GM23338 (cell line): Measurements from ENCODE around the gene GAS2.

Experiments
- EZH2 ChIP-seq: fragments of 200-600 bp; sonication (generic); IDR thresholded peaks from one replicate; pipeline ENCODE4 v1.8.0; 2017; ENCODE audit warnings: antibody characterized with exemption, mild to moderate bottlenecking, low read depth; ENCODE audit not compliant: unreplicated experiment
- NANOG ChIP-seq: IDR thresholded peaks from 2 replicates; pipeline ENCODE4 v1.6.1; 2016; ENCODE audit warnings: antibody characterized with exemption, borderline replicate concordance

- no peak for TF ChIP-seq NANOG
- no peak for TF ChIP-seq EZH2
These were observed 24.5 kb downstream of the GAS2 start for GRCh38 chr11:22690871-22691270.
